ENCODE measurements around the gene FGR.

- TF ChIP-seq EZH2 (IDR thresholded peaks at IDR 0.05; ENCODE audit: borderline replicate concordance, insufficient read depth, low read depth, low read length, poor library complexity, severe bottlenecking), result no peak
- TF ChIP-seq CTCF (IDR thresholded peaks at IDR 0.05), result no peak
These were observed 47.5 kb upstream of the FGR start for GRCh38 chr1:27682351-27682944.
